Activated naive CD8-positive, alpha-beta T cell treated with anti-CD3 and anti-CD28 coated beads, Interleukin-2, amount 10 ng/mL, durations not matched to agents 7 days and 5 days (primary cell): ENCODE data around the gene FANCI. TPM values are rescaled to one million over a fixed set of nuclear protein-coding genes. Genes with fewer than 3 reads are reported as not detected.

ENCODE experiments used
- ATAC-seq: fragments of 150-1000 bp; cut with Tn5 transposase; one replicate; pipeline ENCODE4 v1.10.0; 2021; ENCODE audit warnings: low read depth, moderate library complexity
- POLR2A ChIA-PET: fragments of 350-600 bp; sonication (Branson Sonifier 250); formaldehyde crosslinking; loops from one replicate; lab custom pipeline; 2021; ENCODE audit warnings: antibody characterized with exemption; lab: Charles Lee
- DNase-seq: peaks from one replicate; pipeline ENCODE4 v3.0.0; 2021
- H3K27ac Mint-ChIP-seq: one replicate; pipeline ENCODE4 v1.8.0; 2022; ENCODE audit warnings: mild to moderate bottlenecking, mixed read lengths
- H3K27me3 Mint-ChIP-seq: one replicate; pipeline ENCODE4 v1.8.0; 2022; ENCODE audit warnings: mild to moderate bottlenecking, moderate library complexity, mixed read lengths
- H3K36me3 Mint-ChIP-seq: one replicate; pipeline ENCODE4 v1.8.0; 2021; ENCODE audit warnings: mild to moderate bottlenecking, mixed read lengths
- H3K4me1 Mint-ChIP-seq: one replicate; pipeline ENCODE4 v1.8.0; 2021; ENCODE audit warnings: mixed read lengths
- H3K4me3 Mint-ChIP-seq: one replicate; pipeline ENCODE4 v1.8.0; 2022; ENCODE audit warnings: mild to moderate bottlenecking, moderate library complexity, mixed read lengths
- H3K9me3 Mint-ChIP-seq: one replicate; pipeline ENCODE4 v1.8.0; 2021; ENCODE audit warnings: mixed read lengths
- total RNA-seq, 2 experiments: library from RNA; stranded (reverse); gene quantifications; one replicate each; pipeline ENCODE4 v1.2.3, GENCODE V29; 2021

Gene FANCI
- total RNA-seq, 2 experiments from 2014 or later = 155 to 161 TPM

GRCh38 chr15:89299896-89300295, 56.1 kb downstream of the FANCI start:
- Mint-ChIP-seq H3K4me3 (no peak overlapping the region), H3K36me3 (peaks cover 39% of the 10 kb centered on the region), H3K9me3 (no peaks in the 10 kb centered on the region), H3K27me3 (no peaks in the 10 kb centered on the region), H3K4me1 (peaks cover 13% of the 10 kb centered on the region), H3K27ac (no peak overlapping the region)
- no peak for DNase-seq
- POLR2A ChIA-PET = interaction anchor here (0.6 kb wide), 1 partner anchor 52 kb away, joined by 3 read pairs; no protein-coding TSS in a partner anchor
- no peak for ATAC-seq

- DNase-seq = no peak
- H3K4me3 Mint-ChIP-seq = no peak overlapping the region
- H3K9me3 Mint-ChIP-seq = no peaks in the 10 kb centered on the region
- peak overlapping the region; percentile 30 for H3K27ac Mint-ChIP-seq
- no peak for ATAC-seq
- POLR2A ChIA-PET = no interaction called here
- no peaks in the 10 kb centered on the region for H3K27me3 Mint-ChIP-seq
- peaks cover 44% of the 10 kb centered on the region for H3K36me3 Mint-ChIP-seq
- H3K4me1 Mint-ChIP-seq = peaks cover 13% of the 10 kb centered on the region
These were observed 57.7 kb downstream of the FANCI start for GRCh38 chr15:89301304-89302089.

- POLR2A ChIA-PET = no interaction called here
- no peaks in the 10 kb centered on the region for H3K9me3 Mint-ChIP-seq
- peaks cover 9% of the 10 kb centered on the region for H3K4me1 Mint-ChIP-seq
- peaks cover 48% of the 10 kb centered on the region for H3K36me3 Mint-ChIP-seq
- ATAC-seq = no peak
- no peak overlapping the region for H3K27ac Mint-ChIP-seq
- no peaks in the 10 kb centered on the region for H3K27me3 Mint-ChIP-seq
- H3K4me3 Mint-ChIP-seq = no peak overlapping the region
- no peak for DNase-seq
These were observed 60.2 kb downstream of the FANCI start for GRCh38 chr15:89303986-89304385.

- Mint-ChIP-seq H3K4me1 (peaks cover 6% of the 10 kb centered on the region), H3K36me3 (peaks cover 50% of the 10 kb centered on the region), H3K27me3 (no peaks in the 10 kb centered on the region), H3K4me3 (no peak overlapping the region), H3K27ac (no peak overlapping the region), H3K9me3 (no peaks in the 10 kb centered on the region)
- POLR2A ChIA-PET = no interaction called here
- DNase-seq (no peak), ATAC-seq (no peak)
These were observed 61.6 kb downstream of the FANCI start for GRCh38 chr15:89305395-89305794.

GRCh38 chr15:89307046-89307587, 63.3 kb downstream of the FANCI start:
- Mint-ChIP-seq H3K36me3 (peaks cover 52% of the 10 kb centered on the region), H3K27ac (no peak overlapping the region)

GRCh38 chr15:89307791-89308190, 64.0 kb downstream of the FANCI start:
- no peak overlapping the region for H3K27ac Mint-ChIP-seq
- DNase-seq = no peak
- H3K4me3 Mint-ChIP-seq = no peak overlapping the region
- POLR2A ChIA-PET = interaction anchor here (1.4 kb wide), 1 partner anchor 21 kb away, joined by 3 read pairs; no protein-coding TSS in a partner anchor
- peaks cover 3% of the 10 kb centered on the region for H3K4me1 Mint-ChIP-seq
- no peaks in the 10 kb centered on the region for H3K27me3 Mint-ChIP-seq
- no peak for ATAC-seq
- no peaks in the 10 kb centered on the region for H3K9me3 Mint-ChIP-seq
- peaks cover 53% of the 10 kb centered on the region for H3K36me3 Mint-ChIP-seq

More at GRCh38 chr15:89307046-89307587, 63.3 kb downstream of the FANCI start:
- Mint-ChIP-seq H3K4me3 (no peak overlapping the region), H3K27me3 (no peaks in the 10 kb centered on the region), H3K4me1 (peaks cover 2% of the 10 kb centered on the region), H3K9me3 (no peaks in the 10 kb centered on the region)
- ATAC-seq (no peak), DNase-seq (no peak)
- POLR2A ChIA-PET = interaction anchor here (1.4 kb wide), 1 partner anchor 21 kb away, joined by 3 read pairs; no protein-coding TSS in a partner anchor

- peaks cover 6% of the 10 kb centered on the region for H3K4me1 Mint-ChIP-seq
- no peaks in the 10 kb centered on the region for H3K27me3 Mint-ChIP-seq
- peaks cover 53% of the 10 kb centered on the region for H3K36me3 Mint-ChIP-seq
- H3K9me3 Mint-ChIP-seq = no peaks in the 10 kb centered on the region
- H3K27ac Mint-ChIP-seq = no peak overlapping the region
- POLR2A ChIA-PET = interaction anchor here (1.4 kb wide), 1 partner anchor 20 kb away, joined by 3 read pairs; no protein-coding TSS in a partner anchor
- ATAC-seq = no peak
- no peak overlapping the region for H3K4me3 Mint-ChIP-seq
- DNase-seq = no peak
These were observed 64.5 kb downstream of the FANCI start for GRCh38 chr15:89308236-89308635.

GRCh38 chr15:89309993-89310392, 66.2 kb downstream of the FANCI start:
- no peaks in the 10 kb centered on the region for H3K27me3 Mint-ChIP-seq
- H3K27ac Mint-ChIP-seq = no peak overlapping the region
- no peaks in the 10 kb centered on the region for H3K9me3 Mint-ChIP-seq
- POLR2A ChIA-PET = no interaction called here
- peaks cover 9% of the 10 kb centered on the region for H3K4me1 Mint-ChIP-seq
- DNase-seq = no peak
- ATAC-seq = no peak
- no peak overlapping the region for H3K4me3 Mint-ChIP-seq
- peaks cover 56% of the 10 kb centered on the region for H3K36me3 Mint-ChIP-seq

- Mint-ChIP-seq H3K36me3 (peaks cover 48% of the 10 kb centered on the region), H3K27ac (peak overlapping the region; percentile 71), H3K4me3 (no peak overlapping the region), H3K4me1 (peaks cover 17% of the 10 kb centered on the region), H3K27me3 (no peaks in the 10 kb centered on the region), H3K9me3 (no peaks in the 10 kb centered on the region)
- no peak for ATAC-seq
- POLR2A ChIA-PET = no interaction called here
- no peak for DNase-seq
These were observed 71.7 kb downstream of the FANCI start for GRCh38 chr15:89315375-89315929.

GRCh38 chr15:89316504-89316903, 72.7 kb downstream of the FANCI start:
- Mint-ChIP-seq H3K27ac (peak overlapping the region; percentile 35), H3K4me3 (no peak overlapping the region), H3K36me3 (peaks cover 46% of the 10 kb centered on the region), H3K9me3 (no peaks in the 10 kb centered on the region), H3K27me3 (no peaks in the 10 kb centered on the region), H3K4me1 (peaks cover 18% of the 10 kb centered on the region)
- ATAC-seq (no peak), DNase-seq (no peak)
- POLR2A ChIA-PET = interaction anchor here (0.8 to 1.5 kb wide), 2 partner anchors 13 to 72 kb away, joined by 3 to 8 read pairs; partner anchors contain the start of gene FANCI

- Mint-ChIP-seq H3K9me3 (no peaks in the 10 kb centered on the region), H3K4me3 (no peak overlapping the region), H3K4me1 (peaks cover 19% of the 10 kb centered on the region), H3K36me3 (peaks cover 48% of the 10 kb centered on the region), H3K27me3 (no peaks in the 10 kb centered on the region), H3K27ac (peak overlapping the region; percentile 50)
- DNase-seq (no peak), ATAC-seq (no peak)
- POLR2A ChIA-PET = interaction anchor here (0.8 to 1.5 kb wide), 2 partner anchors 12 to 73 kb away, joined by 3 to 8 read pairs; partner anchors contain the start of gene FANCI
These were observed 73.5 kb downstream of the FANCI start for GRCh38 chr15:89317186-89317720.

- Mint-ChIP-seq H3K9me3 (no peaks in the 10 kb centered on the region), H3K27me3 (no peaks in the 10 kb centered on the region), H3K4me1 (peaks cover 11% of the 10 kb centered on the region), H3K27ac (no peak overlapping the region), H3K4me3 (no peak overlapping the region), H3K36me3 (peaks cover 45% of the 10 kb centered on the region)
- DNase-seq (no peak), ATAC-seq (no peak)
- POLR2A ChIA-PET = interaction anchor here (2.4 kb wide), 1 partner anchor 10 kb away, joined by 16 read pairs; no protein-coding TSS in a partner anchor
These were observed 75.9 kb downstream of the FANCI start for GRCh38 chr15:89319678-89320077.

GRCh38 chr15:89320200-89320599, 76.4 kb downstream of the FANCI start:
- H3K27me3 Mint-ChIP-seq = no peaks in the 10 kb centered on the region
- ATAC-seq = no peak
- no peaks in the 10 kb centered on the region for H3K9me3 Mint-ChIP-seq
- peak overlapping the region; percentile 25 for H3K27ac Mint-ChIP-seq
- peaks cover 10% of the 10 kb centered on the region for H3K4me1 Mint-ChIP-seq
- no peak overlapping the region for H3K4me3 Mint-ChIP-seq
- H3K36me3 Mint-ChIP-seq = peaks cover 47% of the 10 kb centered on the region
- POLR2A ChIA-PET = interaction anchor here (2.4 kb wide), 1 partner anchor 9 kb away, joined by 16 read pairs; no protein-coding TSS in a partner anchor
- DNase-seq = no peak
